Upper lobe of right lung (tissue), 1 donor: ENCODE measurements around the gene CD93. TPM values are rescaled to one million over a fixed set of nuclear protein-coding genes. Genes with fewer than 3 reads are reported as not detected.

Experiments used
- ATAC-seq: fragments of 200-7000 bp; cut with Tn5 transposase; one replicate; pipeline ENCODE4 v1.9.1; 2020; ENCODE audit warnings: mild to moderate bottlenecking, moderate library complexity
- DNase-seq: peaks from one replicate; pipeline ENCODE4 v3.0.0-alpha.2; 2020
- H3K27ac ChIP-seq: fragments of 200-600 bp; one replicate; pipeline ENCODE4 v1.8.0; 2022
- H3K27me3 ChIP-seq: fragments of 200-600 bp; one replicate; pipeline ENCODE4 v1.8.0; 2022; ENCODE audit warnings: mild to moderate bottlenecking
- H3K36me3 ChIP-seq: fragments of 200-600 bp; one replicate; pipeline ENCODE4 v1.8.0; 2022
- H3K4me1 ChIP-seq: fragments of 200-600 bp; one replicate; pipeline ENCODE4 v1.8.0; 2022
- H3K4me3 ChIP-seq: fragments of 200-600 bp; one replicate; pipeline ENCODE4 v1.8.0; 2022; ENCODE audit warnings: mild to moderate bottlenecking
- H3K9me3 ChIP-seq: fragments of 200-600 bp; one replicate; pipeline ENCODE4 v1.8.0; 2022
- intact Hi-C: fragments of 100-400 bp; cut with DNase I; formaldehyde crosslinking; loops from one replicate; pipeline ENCODE4 v1.11.0; 2022
- total RNA-seq: library from RNA; stranded (reverse); fragmentation: NEBNext Ultra II Directional; extraction: Animal tissue kit (Norgen Biotek cat#: 25700); gene quantifications from one replicate; pipeline ENCODE4 v1.2.1, GENCODE V29; 2021
- TF ChIP-seq, protein P1 (sequence below): fragments of 200-600 bp; IDR thresholded peaks from one replicate; pipeline ENCODE4 v1.8.0; 2022; ENCODE audit warnings: antibody characterized with exemption
- donor health status: DM: no; HTN: yes; CAD: no; lungs with severe emphysema.

CD93 gene
- total RNA-seq, 1 donor from 2014 or later: 160 TPM

DNA sequence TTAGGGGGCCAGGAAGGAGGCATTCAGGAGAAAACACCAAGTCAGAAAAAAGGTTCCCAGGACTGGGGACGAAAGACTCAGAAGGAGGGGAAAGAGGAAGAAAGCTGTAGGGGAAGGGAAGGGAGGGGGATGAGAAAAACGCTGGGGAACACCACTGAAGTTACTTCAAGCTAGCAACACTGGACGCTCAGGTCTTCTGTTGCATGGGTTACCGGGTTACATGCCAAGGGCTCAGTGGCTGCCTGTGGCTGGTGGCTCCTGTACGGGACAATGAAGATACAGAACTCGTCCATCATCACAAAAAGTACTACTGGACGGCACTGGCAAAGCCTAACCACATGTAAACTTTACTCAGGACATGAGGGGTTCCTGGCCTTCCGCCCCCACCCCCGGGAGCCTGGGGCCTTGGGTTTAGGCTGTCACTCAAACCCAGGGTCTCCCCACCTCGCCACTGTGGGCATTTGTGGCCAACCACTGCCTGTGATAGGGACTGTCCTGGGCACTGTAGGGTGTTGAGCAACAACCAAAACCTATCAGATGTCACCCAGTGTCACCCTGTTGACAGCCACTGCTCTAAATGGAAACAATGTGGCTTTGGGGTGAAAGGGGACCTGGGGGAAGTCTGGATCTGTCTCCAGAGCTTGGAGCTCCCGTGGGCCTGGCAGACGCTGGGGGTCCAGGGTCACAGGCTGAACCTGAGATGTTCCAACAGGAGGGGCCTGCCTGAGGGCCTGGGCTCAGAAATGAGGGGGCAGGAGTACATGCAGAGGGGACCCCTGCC is 40.3 kb upstream of the CD93 start:
- intact Hi-C loops: no loop called here
- peak; percentile 64 for DNase-seq
- H3K4me3 ChIP-seq: no peak overlapping the region
- H3K36me3 ChIP-seq: no peaks in the 10 kb centered on the region
- TF ChIP-seq, protein P1, sequence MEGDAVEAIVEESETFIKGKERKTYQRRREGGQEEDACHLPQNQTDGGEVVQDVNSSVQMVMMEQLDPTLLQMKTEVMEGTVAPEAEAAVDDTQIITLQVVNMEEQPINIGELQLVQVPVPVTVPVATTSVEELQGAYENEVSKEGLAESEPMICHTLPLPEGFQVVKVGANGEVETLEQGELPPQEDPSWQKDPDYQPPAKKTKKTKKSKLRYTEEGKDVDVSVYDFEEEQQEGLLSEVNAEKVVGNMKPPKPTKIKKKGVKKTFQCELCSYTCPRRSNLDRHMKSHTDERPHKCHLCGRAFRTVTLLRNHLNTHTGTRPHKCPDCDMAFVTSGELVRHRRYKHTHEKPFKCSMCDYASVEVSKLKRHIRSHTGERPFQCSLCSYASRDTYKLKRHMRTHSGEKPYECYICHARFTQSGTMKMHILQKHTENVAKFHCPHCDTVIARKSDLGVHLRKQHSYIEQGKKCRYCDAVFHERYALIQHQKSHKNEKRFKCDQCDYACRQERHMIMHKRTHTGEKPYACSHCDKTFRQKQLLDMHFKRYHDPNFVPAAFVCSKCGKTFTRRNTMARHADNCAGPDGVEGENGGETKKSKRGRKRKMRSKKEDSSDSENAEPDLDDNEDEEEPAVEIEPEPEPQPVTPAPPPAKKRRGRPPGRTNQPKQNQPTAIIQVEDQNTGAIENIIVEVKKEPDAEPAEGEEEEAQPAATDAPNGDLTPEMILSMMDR: no peak
- peak; percentile 65 for ATAC-seq
- no peaks in the 10 kb centered on the region for H3K9me3 ChIP-seq
- H3K27me3 ChIP-seq: no peaks in the 10 kb centered on the region
- peak overlapping the region; percentile 58 for H3K27ac ChIP-seq
- H3K4me1 ChIP-seq: peaks cover 22% of the 10 kb centered on the region

DNA sequence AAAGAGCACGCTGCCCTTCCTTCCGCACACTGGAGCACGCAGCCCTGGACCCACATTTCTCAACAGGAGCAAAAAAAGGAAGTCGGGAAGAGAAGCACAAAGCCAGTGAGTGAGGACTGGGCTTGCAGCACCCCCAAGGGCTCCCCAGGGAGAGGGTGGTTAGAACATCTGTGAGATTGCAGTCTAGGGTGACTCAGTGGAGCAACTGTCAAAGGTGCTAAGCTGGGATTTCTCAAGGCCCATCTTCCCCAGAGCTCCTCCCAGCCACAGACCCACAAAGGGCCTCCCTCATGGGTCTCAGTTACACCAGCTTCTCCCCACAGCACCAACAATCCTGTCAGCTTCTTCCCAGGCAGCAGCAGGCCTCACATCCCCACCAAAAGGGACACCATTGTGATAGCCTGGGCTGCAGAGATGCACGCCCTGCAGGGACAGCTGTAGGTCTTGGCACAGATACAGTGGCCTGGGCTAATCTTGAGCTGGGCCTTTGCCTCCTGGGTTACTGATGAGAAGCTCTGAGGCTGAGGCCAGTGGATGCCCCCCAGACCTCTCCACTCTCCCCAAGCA is 39.6 kb upstream of the CD93 start:
- no peaks in the 10 kb centered on the region for H3K27me3 ChIP-seq
- no peaks in the 10 kb centered on the region for H3K9me3 ChIP-seq
- intact Hi-C loops: no loop called here
- DNase-seq (peak; percentile 74), ATAC-seq (peak; percentile 85)
- H3K4me3 ChIP-seq: no peak overlapping the region
- H3K4me1 ChIP-seq: peaks cover 23% of the 10 kb centered on the region
- H3K36me3 ChIP-seq: no peaks in the 10 kb centered on the region
- TF ChIP-seq, protein P1: no peak
- H3K27ac ChIP-seq: peak overlapping the region; percentile 58

DNA sequence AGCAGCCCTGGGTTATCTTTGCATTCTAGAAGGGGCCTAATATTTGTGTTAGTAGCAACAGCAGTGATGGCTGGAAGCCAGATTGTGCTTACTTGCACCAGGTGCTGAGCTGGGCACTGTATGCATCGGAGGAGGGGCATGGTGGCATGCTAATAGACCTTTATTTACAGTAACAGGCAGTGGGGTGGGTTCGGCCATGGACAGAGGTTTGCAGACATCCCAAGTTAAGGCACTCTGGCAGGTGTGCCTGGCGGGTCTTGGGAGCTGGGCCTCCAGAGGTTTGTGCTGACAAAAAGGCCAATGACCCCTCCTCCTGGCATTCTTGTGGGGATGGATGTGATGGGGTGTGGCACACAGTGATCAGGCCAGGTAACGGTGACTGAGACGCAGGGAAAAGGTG is 39.0 kb upstream of the CD93 start:
- TF ChIP-seq, protein P1: no peak
- no peak for ATAC-seq
- Histone ChIP-seq H3K36me3 (no peaks in the 10 kb centered on the region), H3K4me1 (peaks cover 26% of the 10 kb centered on the region), H3K9me3 (no peaks in the 10 kb centered on the region), H3K27me3 (no peaks in the 10 kb centered on the region), H3K27ac (peak overlapping the region; percentile 0), H3K4me3 (no peak overlapping the region)
- intact Hi-C loops: no loop called here
- no peak for DNase-seq

DNA sequence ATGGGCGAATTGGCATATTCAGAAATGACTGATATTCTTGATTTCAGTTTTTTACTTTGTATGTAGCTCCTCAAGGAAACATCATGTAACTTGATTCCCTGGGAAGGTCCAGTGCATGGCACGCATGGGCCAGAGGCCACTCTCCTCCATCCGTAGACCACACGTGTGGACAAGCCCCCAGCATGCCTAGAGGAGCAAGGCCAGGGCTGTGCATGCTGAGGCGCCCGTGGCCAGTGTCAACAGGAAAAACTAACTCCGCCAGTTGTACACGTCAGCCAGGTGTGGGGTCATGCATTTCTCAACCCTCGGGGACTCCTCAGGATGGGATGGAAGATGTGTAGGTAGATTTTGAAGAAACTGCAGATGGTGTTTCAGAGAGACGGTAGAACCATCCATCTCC is 37.8 kb upstream of the CD93 start:
- Histone ChIP-seq H3K27ac (no peak overlapping the region), H3K4me3 (no peak overlapping the region), H3K9me3 (no peaks in the 10 kb centered on the region), H3K27me3 (no peaks in the 10 kb centered on the region), H3K36me3 (no peaks in the 10 kb centered on the region), H3K4me1 (peaks cover 28% of the 10 kb centered on the region)
- no peak for DNase-seq
- no peak for ATAC-seq
- TF ChIP-seq, protein P1: no peak
- intact Hi-C loops: no loop called here

DNA sequence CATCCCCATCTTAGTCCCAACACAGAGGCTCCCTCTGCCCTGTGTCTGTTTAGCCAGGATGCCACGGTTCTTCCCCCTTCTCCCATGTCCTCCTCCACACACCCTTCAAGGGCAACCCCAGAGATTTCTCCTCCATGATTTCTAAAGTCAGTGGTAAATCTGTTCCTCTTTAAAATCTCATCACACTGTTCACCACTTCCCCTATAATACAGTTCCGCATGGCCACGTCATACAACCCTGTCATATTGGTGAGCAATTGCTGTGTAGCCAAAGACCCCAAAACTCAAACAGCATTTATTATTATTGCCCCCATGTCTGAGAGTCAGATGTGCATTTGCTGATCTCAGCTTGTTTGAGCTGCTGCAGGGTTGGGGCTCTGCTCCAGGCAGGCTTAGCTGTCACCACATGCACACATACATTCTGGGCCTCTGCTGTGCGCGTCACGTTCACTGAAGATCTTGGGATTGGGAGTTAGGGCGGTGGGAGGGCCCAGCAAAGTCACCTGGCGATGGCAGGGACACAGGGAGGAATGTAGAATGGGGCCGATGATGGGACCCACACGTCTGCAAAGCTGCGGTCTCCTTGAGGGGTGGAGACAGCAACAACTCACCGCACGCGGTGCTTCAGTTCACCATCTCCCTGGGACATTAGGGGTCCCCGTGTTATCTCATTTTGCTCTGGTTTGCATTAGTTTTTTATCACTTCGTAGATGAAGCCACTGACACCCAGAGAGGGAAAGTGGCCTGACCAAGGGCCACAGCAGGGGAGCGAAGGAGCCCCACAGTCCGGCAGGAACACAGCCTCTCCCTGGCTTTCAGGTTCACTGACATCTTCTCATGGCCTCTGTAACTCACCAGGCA is 36.9 kb upstream of the CD93 start:
- Histone ChIP-seq H3K27ac (no peak overlapping the region), H3K9me3 (no peaks in the 10 kb centered on the region), H3K36me3 (no peaks in the 10 kb centered on the region), H3K4me3 (no peak overlapping the region), H3K27me3 (no peaks in the 10 kb centered on the region), H3K4me1 (peaks cover 28% of the 10 kb centered on the region)
- TF ChIP-seq, protein P1: no peak
- intact Hi-C loops: no loop called here
- no peak for ATAC-seq
- DNase-seq: peak; percentile 41
